Measurements from ENCODE around the gene FKBP4.
"Not testable (repeated sequence)": the region's sequence is repeated elsewhere in the genome, so short reads cannot be mapped to it uniquely, and the experiment has no call there.

FKBP4 gene, protein sequence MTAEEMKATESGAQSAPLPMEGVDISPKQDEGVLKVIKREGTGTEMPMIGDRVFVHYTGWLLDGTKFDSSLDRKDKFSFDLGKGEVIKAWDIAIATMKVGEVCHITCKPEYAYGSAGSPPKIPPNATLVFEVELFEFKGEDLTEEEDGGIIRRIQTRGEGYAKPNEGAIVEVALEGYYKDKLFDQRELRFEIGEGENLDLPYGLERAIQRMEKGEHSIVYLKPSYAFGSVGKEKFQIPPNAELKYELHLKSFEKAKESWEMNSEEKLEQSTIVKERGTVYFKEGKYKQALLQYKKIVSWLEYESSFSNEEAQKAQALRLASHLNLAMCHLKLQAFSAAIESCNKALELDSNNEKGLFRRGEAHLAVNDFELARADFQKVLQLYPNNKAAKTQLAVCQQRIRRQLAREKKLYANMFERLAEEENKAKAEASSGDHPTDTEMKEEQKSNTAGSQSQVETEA

DNA sequence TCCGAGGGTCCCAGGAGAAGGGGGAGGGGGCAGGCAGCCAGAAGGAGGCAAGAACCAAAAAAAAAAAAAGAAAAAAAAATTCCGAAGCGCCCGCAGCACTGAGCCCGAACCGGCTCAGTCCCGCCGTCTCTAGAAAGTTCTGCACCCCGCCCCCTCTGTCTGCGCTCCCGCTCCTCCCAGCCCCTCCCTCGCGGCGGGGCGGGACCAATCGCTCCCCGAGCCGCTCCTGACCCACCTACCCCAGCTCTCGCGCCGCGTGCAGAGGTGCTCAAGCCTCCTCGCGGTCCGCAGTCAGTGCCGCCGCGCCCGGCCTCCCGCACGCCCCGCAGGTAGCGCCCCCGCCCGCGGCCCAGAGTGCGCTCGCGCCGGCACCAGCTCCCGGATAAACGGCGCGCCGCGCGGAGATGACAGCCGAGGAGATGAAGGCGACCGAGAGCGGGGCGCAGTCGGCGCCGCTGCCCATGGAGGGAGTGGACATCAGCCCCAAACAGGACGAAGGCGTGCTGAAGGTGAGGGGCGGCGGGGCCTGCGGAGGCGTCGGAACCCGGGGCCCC, at the start of gene FKBP4:
FKBP4 (plus strand) TSS at position 235 of the 554 bp plus-strand sequence; CDS start at position 405, 170 bp downstream.
- DNase-seq, result peak; percentile 90

- no peak for DNase-seq
These were observed 49.1 kb upstream of the FKBP4 start for GRCh38 chr12:2745655-2746054.

GRCh38 chr12:2749580-2749979, 45.2 kb upstream of the FKBP4 start:
- DNase-seq, result no peak

GRCh38 chr12:2750185-2750584, 44.6 kb upstream of the FKBP4 start:
- DNase-seq, result no peak

- no peak for DNase-seq
These were observed 43.5 kb upstream of the FKBP4 start for GRCh38 chr12:2751230-2751629.

DNA sequence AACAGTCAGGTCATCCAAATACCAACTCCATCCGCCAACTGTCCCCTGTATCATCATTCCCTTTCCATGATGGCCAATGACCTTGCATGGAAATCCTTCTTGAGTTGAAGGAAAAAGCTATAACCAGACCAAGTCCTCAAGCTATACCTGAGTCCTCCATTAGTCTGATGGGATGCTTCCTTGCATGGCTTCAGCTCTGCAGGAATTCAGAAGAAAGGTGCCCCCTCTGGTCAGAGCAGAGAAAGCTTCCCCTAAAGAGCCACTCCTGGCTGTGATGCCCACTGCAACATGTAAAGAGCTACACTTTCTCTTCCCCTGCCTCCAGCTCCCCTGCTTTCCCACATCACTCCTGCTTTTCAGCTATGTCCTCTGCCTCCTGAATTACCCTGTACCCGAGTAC, 43.1 kb upstream of the FKBP4 start:
- no peak for DNase-seq

DNA sequence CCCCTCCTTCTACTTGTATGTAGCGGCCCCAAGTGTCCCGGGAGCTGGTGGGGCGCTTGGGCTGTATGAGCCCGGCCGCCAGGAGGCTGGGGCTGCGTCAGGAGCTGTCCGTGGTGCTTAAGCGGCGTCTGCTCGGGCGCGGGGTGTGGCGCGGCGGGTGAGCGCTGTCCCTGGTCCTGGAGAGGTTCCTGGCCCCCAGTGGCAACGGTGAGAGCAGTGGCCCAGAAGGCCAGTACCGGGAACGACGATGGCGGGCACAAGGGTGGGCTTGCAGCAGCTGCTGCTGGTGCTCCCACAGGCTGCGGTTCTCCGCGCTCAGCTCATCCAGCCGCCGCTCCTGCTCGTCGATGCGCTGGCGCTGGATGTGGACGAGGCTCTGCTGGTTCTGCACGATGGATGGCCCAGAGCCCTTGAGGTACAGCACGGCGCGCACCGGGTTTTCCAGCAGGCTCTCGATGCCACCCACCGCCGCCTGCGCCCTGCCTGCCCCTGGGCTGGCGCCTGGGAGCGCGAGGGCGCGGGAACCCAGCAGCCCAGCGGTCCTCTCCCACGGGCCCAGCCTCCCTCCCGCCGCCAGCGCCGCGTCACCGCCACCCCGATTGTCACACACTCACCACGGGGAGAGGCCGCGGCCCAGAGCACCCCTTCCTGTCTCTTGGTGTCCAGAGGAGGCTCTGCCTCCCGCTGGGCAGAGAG, 41.9 kb upstream of the FKBP4 start:
- DNase-seq, result peak; percentile 76

DNA sequence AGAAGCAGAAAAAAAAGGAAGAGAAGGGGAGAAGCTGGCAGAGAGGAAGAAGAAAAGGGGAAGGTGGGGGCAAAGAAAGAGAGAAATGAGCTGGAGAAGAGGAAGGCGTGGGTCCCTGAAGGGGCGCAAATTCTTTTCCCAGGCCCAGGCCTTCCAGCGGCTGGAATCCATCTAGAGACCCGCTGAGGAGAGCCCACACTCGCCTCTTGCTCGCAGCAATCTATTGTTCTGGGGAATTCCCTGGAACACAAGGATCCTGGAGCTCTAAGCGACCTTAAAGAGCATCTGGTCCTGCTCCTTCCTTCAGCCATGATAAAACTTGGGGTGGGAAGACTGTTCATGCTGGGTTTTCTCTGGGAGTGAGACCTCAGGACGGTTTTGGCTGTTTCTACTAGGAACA, 41.2 kb upstream of the FKBP4 start:
- no peak for DNase-seq

- DNase-seq, result no peak
These were observed 40.6 kb upstream of the FKBP4 start for GRCh38 chr12:2754208-2754607.

DNA sequence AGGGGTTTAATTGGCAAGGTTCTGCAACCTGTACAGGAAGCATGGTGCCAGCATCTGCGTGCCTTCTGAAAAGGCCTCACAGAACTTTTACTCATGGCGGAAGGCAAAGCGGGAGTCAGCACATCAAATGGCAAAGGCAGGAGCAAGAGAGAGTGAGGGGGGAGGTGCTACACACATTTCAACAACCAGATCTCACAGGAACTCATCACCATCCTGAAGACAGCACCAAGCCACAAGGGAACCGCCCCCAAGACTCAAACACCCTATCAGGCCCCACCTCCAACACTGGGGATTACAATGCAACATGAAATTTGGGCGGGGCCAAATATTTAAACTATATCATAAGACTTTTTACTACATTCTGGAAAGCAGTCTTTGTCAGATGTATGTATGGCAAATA, 38.0 kb upstream of the FKBP4 start:
- DNase-seq, result no peak

DNA sequence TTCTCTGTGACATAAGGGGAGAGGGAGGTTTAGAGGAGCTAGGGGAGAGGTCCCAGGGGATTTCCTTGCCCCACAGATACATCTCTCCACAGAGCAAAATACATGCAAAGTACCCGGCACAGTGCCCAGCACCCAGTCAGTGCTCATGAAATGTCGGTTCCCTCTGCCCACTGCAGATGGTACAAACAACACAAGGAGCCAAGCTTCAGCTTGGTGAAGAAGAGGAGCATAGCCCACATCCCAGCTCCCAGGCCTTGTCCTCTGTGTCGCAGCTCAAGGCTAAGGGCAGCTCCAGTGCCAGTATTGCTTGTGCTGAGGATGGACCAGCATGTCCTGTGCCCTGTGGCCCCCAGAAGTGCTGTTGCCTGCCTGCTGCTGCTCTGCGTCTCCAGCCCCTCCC, 35.0 kb upstream of the FKBP4 start:
- no peak for DNase-seq

DNA sequence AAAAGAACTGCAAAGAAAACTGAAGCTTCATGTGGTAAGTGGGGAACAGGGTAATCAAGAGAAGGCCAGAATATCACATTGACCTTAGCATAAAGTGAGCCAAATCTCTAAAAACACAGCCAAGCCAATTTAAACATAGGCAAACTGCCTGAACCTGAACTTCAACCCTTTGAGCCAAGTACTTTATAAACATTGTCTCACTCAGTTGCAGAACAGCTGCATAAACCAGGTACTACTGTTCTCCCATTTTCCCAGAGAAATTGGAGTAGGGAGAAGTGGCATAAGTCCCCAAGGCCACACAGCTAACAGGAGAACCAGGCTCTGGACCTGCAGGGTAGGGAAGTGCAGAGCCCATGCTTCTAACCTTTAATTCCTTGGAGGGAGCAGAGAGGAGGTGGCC, 30.4 kb upstream of the FKBP4 start:
- DNase-seq, result no peak

GRCh38 chr12:2765052-2765451, 29.7 kb upstream of the FKBP4 start:
- no peak for DNase-seq

- no peak for DNase-seq
These were observed 29.2 kb upstream of the FKBP4 start for GRCh38 chr12:2765608-2766007.

DNA sequence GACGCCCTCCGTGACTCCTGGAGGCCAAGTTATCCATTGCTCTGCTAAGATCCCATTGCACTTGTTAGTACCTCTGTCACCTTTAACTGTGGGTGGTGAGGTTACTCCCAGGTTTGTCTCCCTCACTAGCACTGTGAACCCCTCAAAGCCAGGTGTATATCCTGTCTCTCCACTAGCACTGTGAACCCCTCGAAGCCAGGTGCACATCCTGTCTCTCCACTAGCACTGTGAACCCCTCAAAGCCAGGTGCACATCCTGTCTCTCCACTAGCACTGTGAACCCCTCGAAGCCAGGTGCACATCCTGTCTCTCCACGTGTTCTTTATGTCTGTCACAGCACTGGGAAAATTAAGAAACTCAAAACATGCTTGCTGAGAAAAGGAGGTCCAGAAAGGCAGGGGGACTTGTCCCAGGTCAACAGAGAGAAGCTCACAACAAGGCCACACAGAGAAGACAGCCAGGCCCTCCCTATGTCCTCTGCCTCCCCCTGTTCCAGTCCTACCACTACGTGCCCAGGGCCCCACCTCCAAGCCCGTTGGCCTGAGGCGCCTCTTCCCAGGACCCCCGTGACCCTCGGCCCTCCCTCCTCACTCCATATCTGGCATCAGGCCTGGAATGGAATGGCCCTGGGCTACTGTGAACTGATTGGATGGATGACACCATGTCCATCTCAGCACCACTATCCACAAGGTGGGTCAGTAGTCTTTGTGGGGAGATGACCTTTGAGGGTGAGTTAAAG, 26.4 kb upstream of the FKBP4 start:
- no peak for DNase-seq

- no peak for DNase-seq
These were observed 24.8 kb upstream of the FKBP4 start for GRCh38 chr12:2769866-2770533.

- not testable (repeated sequence) for DNase-seq
These were observed 24.2 kb upstream of the FKBP4 start for GRCh38 chr12:2770544-2770943.

- no peak for DNase-seq
These were observed 22.4 kb upstream of the FKBP4 start for GRCh38 chr12:2772370-2772769.

GRCh38 chr12:2773199-2773875, 21.4 kb upstream of the FKBP4 start:
- DNase-seq, result no peak

GRCh38 chr12:2775431-2775830, 19.3 kb upstream of the FKBP4 start:
- no peak for DNase-seq

DNA sequence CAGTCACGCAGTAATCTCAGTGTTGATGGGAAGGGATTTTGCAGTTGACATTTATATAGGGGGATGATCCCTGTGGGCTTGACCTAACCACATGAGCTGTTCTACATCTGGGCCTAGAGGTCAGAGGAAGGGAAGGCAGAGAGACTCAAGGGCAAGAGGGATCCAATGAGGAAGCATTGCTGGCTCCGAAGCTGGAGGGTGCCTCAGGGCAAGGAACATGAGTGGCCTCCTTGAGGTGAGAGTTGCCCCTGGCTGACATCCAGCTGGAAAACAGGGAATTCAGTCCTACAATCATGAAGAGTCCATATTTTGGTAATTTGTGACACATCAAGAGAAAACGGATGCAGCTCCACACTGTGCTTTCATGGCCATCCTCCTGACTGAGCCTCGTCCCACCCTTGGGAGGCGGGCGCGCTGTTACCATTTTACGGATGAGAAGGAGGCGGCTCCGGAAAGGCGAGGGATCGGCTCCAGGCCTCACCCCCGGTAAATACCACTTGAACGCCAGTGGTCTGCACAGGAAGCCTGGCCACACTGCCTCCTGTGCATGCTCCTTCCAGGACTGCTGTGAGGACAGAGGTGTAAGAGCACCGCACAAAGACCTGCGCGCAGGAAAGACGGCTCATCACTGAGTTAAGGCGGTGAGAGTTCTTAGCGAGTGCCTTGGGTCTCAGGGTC, 18.5 kb upstream of the FKBP4 start:
- no peak for DNase-seq

DNA sequence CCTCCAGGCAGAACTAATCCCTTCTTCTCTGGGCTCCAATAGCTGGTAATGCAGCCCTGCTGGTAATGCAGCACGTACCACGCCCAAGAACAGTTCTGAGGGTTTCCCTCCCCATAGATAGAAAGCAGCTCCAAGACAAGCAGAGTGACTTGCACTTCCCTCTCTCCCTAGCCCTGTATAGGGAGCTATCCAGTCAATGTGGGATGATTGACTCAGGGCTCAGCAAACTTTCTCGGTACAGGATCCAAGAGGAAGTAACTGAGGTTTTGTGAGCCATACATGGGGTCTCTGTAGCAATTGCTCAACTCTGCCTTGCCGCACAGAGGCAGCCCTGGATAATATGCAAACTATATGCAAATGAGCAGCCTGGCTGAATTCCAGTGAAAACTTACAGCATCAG, 15.5 kb upstream of the FKBP4 start:
- DNase-seq, result no peak
